Progenitor cell of endocrine pancreas (in vitro differentiated cells): Measurements from ENCODE around the gene XRCC6. TPM values are rescaled to one million over a fixed set of nuclear protein-coding genes. Genes with fewer than 3 reads are reported as not detected.
"Not testable (repeated sequence)": the region's sequence is repeated elsewhere in the genome, so short reads cannot be mapped to it uniquely, and the experiment has no call there.

Experiments used
- DNase-seq: peaks from one replicate; pipeline ENCODE4 v3.0.0; 2021; ENCODE audit warnings: low spot score; ENCODE audit not compliant: unreplicated experiment
- H3K27ac Mint-ChIP-seq: 2 replicates; pipeline ENCODE4 v1.8.0; 2021; ENCODE audit warnings: mild to moderate bottlenecking, moderate library complexity, mixed read lengths
- H3K27me3 Mint-ChIP-seq: 2 replicates; pipeline ENCODE4 v1.8.0; 2021; ENCODE audit warnings: mixed read lengths
- H3K36me3 Mint-ChIP-seq: 2 replicates; pipeline ENCODE4 v1.8.0; 2022; ENCODE audit warnings: mixed read lengths; ENCODE audit not compliant: insufficient read depth
- H3K4me1 Mint-ChIP-seq: 2 replicates; pipeline ENCODE4 v1.8.0; 2021; ENCODE audit warnings: low read depth, mixed read lengths
- H3K4me3 Mint-ChIP-seq: 2 replicates; pipeline ENCODE4 v1.8.0; 2021; ENCODE audit warnings: low read depth, mild to moderate bottlenecking, moderate library complexity, mixed read lengths
- H3K9me3 Mint-ChIP-seq: 2 replicates; pipeline ENCODE4 v1.8.0; 2021; ENCODE audit warnings: low read depth, mixed read lengths
- CTCF ChIP-seq: fragments of 200-600 bp; sonication (generic); IDR thresholded peaks from one replicate; pipeline ENCODE4 v1.5.0; 2021; ENCODE audit warnings: antibody characterized with exemption, mild to moderate bottlenecking; ENCODE audit not compliant: unreplicated experiment
- total RNA-seq: library from RNA; stranded (reverse); gene quantifications from 2 replicates; pipeline ENCODE4 v1.2.1, GENCODE V29; 2021

Gene XRCC6
- total RNA-seq, 1 donor from 2014 or later = 272 TPM

GRCh38 chr22:41683616-41684015 lies 62.5 kb downstream of the XRCC6 start:
- TF ChIP-seq CTCF = no peak
- Mint-ChIP-seq H3K4me3 (no peak overlapping the region), H3K9me3 (no peaks in the 10 kb centered on the region), H3K4me1 (peaks cover 9% of the 10 kb centered on the region), H3K27me3 (no peaks in the 10 kb centered on the region), H3K36me3 (peaks cover 5% of the 10 kb centered on the region), H3K27ac (no peak overlapping the region)
- DNase-seq = no peak

GRCh38 chr22:41684194-41684593 lies 63.1 kb downstream of the XRCC6 start:
- TF ChIP-seq CTCF = no peak
- H3K4me3 Mint-ChIP-seq = no peak overlapping the region

DNA sequence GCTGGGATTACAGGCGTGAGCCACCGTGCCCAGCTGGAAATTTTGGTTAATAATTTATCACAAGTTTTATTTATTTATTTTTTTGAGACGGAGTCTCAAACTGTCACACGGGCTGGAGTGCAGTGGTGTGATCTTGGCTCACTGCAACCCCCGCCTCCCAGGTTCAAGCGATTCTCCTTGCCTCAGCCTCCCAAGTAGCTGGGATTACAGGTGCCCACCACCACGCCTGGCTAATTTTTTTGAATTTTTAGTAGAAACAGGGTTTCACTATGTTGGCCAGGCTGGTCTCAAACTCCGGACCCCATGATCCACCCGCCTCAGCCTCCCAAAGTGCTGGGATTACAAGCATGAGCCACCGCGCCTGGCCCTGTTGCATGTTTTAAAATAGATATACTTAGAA lies 65.8 kb downstream of the XRCC6 start:
- not testable (repeated sequence) for H3K27ac Mint-ChIP-seq, DNase-seq, H3K27me3 Mint-ChIP-seq, H3K9me3 Mint-ChIP-seq, H3K36me3 Mint-ChIP-seq
- Mint-ChIP-seq H3K4me3 (peak overlapping the region; percentile 93), H3K4me1 (peaks cover 11% of the 10 kb centered on the region)

More at GRCh38 chr22:41684194-41684593, 63.1 kb downstream of the XRCC6 start:
- no peak overlapping the region for H3K27ac Mint-ChIP-seq
- peaks cover 11% of the 10 kb centered on the region for H3K4me1 Mint-ChIP-seq
- no peaks in the 10 kb centered on the region for H3K27me3 Mint-ChIP-seq
- H3K36me3 Mint-ChIP-seq = peaks cover 5% of the 10 kb centered on the region
- no peaks in the 10 kb centered on the region for H3K9me3 Mint-ChIP-seq
- no peak for DNase-seq

DNA sequence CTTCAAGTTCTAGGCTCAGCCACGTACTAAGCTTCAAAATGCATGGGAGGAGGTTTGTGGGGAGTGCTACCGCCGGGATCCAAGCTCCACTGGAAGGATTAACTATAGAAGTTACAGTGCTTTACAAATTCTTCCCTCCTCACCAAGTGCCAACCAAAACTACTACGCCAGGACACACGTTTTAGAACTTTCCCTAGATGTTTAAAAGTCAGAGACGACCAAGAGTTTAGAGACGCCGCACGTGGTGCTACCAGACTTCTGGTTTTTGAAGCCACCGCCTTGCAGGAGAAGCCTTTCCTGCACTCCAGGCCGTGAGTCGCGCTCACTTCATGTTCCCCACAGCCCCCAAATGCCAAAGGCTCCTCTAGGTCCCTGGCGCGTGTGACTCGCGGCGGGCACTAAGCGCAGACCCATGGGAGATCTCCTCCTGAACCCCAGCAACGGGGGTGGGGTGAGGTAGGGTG lies 66.8 kb downstream of the XRCC6 start:
- TF ChIP-seq CTCF = no peak
- no peak for DNase-seq
- H3K27ac Mint-ChIP-seq = peak overlapping the region; percentile 94
- no peaks in the 10 kb centered on the region for H3K36me3 Mint-ChIP-seq
- H3K27me3 Mint-ChIP-seq = no peaks in the 10 kb centered on the region
- H3K4me1 Mint-ChIP-seq = peaks cover 10% of the 10 kb centered on the region
- H3K9me3 Mint-ChIP-seq = no peaks in the 10 kb centered on the region
- peak overlapping the region; percentile 93 for H3K4me3 Mint-ChIP-seq

GRCh38 chr22:41688365-41689211 lies 67.5 kb downstream of the XRCC6 start, which contains the start of gene SNU13:
Gene SNU13, minus strand, starts transcription at chr22:41688867. Its CDS starts 71 bp downstream, at chr22:41688796.
- H3K27me3 Mint-ChIP-seq = no peaks in the 10 kb centered on the region
- peak within 1 kb of the TSS; percentile 94 for H3K27ac Mint-ChIP-seq
- peak within 1 kb of the TSS; percentile 93 for H3K4me3 Mint-ChIP-seq
- no peaks in the 10 kb centered on the region for H3K36me3 Mint-ChIP-seq
- TF ChIP-seq CTCF = no peak
- no peaks in the 10 kb centered on the region for H3K9me3 Mint-ChIP-seq
- peak; percentile 71 for DNase-seq
- H3K4me1 Mint-ChIP-seq = peaks cover 10% of the 10 kb centered on the region
